ENCODE data around the gene CHST11.

Gene CHST11

GRCh38 chr12:104434129-104434528 is 22.6 kb upstream of the CHST11 start:
- DNase-seq, result no peak

GRCh38 chr12:104435175-104435574 is 21.6 kb upstream of the CHST11 start:
- no peak for DNase-seq

- DNase-seq, result no peak
These were observed 21.0 kb upstream of the CHST11 start for GRCh38 chr12:104435765-104436164.

GRCh38 chr12:104436790-104437189 is 20.0 kb upstream of the CHST11 start:
- DNase-seq, result no peak

GRCh38 chr12:104438134-104438533 is 18.6 kb upstream of the CHST11 start:
- no peak for DNase-seq

GRCh38 chr12:104439137-104439536 is 17.6 kb upstream of the CHST11 start:
- DNase-seq, result no peak

- DNase-seq, result no peak
These were observed 13.7 kb upstream of the CHST11 start for GRCh38 chr12:104443008-104443407.

GRCh38 chr12:104446646-104447421 is 9.9 kb upstream of the CHST11 start:
- DNase-seq, result no peak

- no peak for DNase-seq
These were observed 8.7 kb upstream of the CHST11 start for GRCh38 chr12:104448031-104448430.

GRCh38 chr12:104448451-104448850 is 8.3 kb upstream of the CHST11 start:
- no peak for DNase-seq

GRCh38 chr12:104450700-104451099 is 6.0 kb upstream of the CHST11 start:
- DNase-seq, result no peak

- no peak for DNase-seq
These were observed 4.7 kb upstream of the CHST11 start for GRCh38 chr12:104452087-104452486.

- no peak for DNase-seq
These were observed 3.6 kb upstream of the CHST11 start for GRCh38 chr12:104453133-104453532.

- DNase-seq, result no peak
These were observed 1.8 kb upstream of the CHST11 start for GRCh38 chr12:104454997-104455396.

- DNase-seq, result no peak
These were observed 951 bp upstream of the CHST11 start for GRCh38 chr12:104455578-104456416.

GRCh38 chr12:104456950-104457745 is 400 bp downstream of the CHST11 start:
- DNase-seq, result peak; percentile 58

GRCh38 chr12:104457746-104458693 is 1.3 kb downstream of the CHST11 start:
- DNase-seq, result peak; percentile 63

- no peak for DNase-seq
These were observed 2.1 kb downstream of the CHST11 start for GRCh38 chr12:104458694-104459367.

- no peak for DNase-seq
These were observed 2.7 kb downstream of the CHST11 start for GRCh38 chr12:104459368-104459909.

- DNase-seq, result no peak
These were observed 3.4 kb downstream of the CHST11 start for GRCh38 chr12:104460041-104460719.

Measured in stimulated activated CD4-positive, alpha-beta T cell treated with anti-CD3 and anti-CD28 coated beads, Interleukin-4, amount 100 ng/mL, for 1 hour (primary cell).